CD4-positive, alpha-beta T cell treated with Interleukin-4 for 1 hour (primary cell): ENCODE measurements around the gene KCNH3.
"Not testable (repeated sequence)": the region's sequence is repeated elsewhere in the genome, so short reads cannot be mapped to it uniquely, and the experiment has no call there.

Source experiments
- DNase-seq, 2 donors: peaks; one replicate each; pipeline ENCODE4 v3.0.0-alpha.2; 2020 to 2022

The KCNH3 gene

DNA sequence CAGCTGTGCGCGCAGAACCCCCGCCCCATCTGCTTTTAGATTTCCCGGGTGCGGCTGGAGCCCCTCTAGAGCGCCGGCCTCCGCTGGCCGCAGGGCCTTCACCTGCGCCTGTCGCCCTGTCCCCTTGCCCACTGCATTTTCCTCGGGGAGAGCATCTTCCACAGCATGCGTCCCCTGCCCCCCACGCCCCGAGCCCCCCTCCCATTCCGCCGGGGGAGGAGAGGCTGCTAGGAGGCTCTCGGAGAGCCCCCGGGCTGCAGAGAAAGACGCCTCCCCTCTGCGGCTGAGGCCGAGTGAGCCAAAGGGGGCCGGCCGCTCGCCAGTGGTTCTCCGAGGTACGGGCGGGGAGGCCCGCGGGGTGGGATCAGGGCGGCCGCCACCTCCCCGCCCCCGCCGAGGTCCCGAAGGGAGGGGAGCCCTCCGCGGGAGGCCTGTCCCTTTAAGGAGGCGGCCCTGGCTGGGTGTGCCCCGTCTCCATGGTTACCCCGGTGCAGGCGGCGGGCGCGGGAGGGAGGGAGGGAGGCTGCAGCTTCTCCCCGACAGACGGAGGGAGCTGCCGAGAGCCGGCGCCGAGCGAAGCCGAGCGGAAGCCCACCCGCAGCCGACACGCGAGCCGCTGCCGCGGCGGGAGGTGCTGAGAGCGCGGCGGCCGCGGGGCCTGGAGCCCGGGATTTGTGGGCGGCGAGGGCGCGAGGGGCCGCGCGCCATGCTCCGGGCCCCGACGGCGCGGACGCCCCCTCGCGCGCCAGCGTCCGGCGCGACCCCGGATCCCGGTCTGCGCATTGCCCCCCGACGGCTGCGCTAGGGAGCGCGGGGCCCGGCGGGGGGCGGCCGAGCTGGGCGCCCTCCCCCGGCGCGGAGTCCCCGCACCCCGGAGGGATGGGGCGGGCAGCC lies at the start of gene KCNH3:
Gene KCNH3 (plus strand): TSS at position 521 of the 894 bp plus-strand sequence. CDS start 387 bp downstream, outside the sequence.
- DNase-seq: peak; percentile 92 to 93

GRCh38 chr12:49489154-49489553 lies 49.7 kb upstream of the KCNH3 start:
- no peak for DNase-seq

GRCh38 chr12:49489720-49490119 lies 49.1 kb upstream of the KCNH3 start:
- DNase-seq: no peak

- DNase-seq: no peak
Measured at GRCh38 chr12:49491823-49492222, 47.0 kb upstream of the KCNH3 start.

- no peak for DNase-seq
Measured at GRCh38 chr12:49493900-49494299, 44.9 kb upstream of the KCNH3 start.

- no peak for DNase-seq
Measured at GRCh38 chr12:49496417-49497360, 42.1 kb upstream of the KCNH3 start.

DNA sequence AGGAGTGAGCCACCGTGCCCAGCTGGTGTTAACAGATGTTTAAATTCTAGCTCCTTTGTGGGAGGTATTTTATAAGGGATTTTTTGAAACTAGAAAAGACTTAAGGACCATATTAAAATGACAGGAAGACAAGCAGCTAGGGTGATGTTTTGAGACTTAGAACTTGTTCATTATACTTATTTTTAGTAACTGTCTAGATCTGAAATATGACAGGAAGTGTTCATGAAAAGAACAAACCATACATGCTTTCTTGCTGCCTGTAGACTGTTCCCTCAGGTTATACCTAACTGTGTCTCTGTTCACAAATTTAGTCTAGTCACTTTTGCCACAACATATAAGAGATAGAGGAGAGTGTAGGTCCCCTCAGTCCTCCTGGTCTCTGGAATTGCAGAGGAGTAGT lies 36.9 kb upstream of the KCNH3 start:
- DNase-seq: no peak

- no peak for DNase-seq
Measured at GRCh38 chr12:49502590-49502989, 36.2 kb upstream of the KCNH3 start.

GRCh38 chr12:49503674-49504180 lies 35.1 kb upstream of the KCNH3 start:
- DNase-seq: no peak

DNA sequence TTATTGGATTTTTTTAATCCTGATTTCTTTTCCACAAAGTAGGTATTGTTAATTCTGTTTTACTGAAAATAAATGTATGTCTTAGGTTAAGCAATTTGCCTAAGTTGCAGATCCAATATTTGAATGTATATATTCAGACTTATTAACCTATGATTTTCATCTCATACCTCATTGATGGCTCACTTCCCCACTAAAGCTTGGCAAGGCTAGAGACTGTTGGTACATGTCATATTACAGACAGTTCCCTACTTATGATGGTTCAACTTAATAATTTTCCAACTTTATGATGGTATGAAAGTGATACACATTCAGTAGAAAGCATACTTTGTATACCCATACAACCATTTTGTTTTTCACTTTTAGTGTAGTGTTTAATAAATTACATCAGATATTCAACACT lies 33.2 kb upstream of the KCNH3 start:
- no peak for DNase-seq

- DNase-seq: no peak
Measured at GRCh38 chr12:49507139-49507538, 31.7 kb upstream of the KCNH3 start.

DNA sequence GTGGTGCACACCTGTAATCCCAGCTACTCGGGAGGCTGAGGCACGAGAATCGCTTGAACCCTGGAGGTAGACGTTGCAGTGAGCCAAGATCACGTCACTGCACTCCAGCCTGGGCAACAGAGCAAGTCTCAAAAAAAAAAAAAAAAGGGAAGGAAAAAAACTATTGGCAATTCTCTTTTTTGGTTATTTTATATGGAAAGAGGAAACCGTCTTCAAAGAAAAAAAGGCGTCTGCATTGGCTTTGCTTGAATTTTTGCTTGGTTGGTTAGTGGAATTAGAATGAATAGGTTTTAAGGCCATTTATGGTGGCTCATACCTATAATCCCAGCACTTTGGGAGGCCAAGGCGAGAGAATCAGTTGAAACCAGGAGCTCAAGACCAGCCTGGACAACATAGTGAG lies 29.1 kb upstream of the KCNH3 start:
- not testable (repeated sequence) for DNase-seq

DNA sequence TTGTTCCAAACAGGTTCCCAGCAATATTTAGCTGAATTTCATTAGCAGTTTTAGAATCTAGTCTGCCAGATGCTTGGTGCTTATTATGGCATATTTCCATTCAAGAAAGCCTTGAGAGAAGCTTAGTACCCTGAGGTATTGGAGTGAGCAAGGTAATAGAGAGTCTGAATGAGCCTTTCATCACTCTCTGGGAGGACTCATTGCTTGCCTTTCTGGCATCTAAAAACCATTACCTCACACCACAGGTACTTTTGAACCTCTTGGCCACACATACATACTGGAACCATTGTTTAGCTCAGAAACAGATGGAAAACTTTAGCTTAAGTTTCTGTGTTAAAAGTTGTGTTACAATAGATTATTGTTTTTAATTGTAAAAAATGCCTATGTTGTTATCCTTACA lies 27.4 kb upstream of the KCNH3 start:
- DNase-seq: no peak

GRCh38 chr12:49512546-49512945 lies 26.3 kb upstream of the KCNH3 start:
- DNase-seq: no peak

DNA sequence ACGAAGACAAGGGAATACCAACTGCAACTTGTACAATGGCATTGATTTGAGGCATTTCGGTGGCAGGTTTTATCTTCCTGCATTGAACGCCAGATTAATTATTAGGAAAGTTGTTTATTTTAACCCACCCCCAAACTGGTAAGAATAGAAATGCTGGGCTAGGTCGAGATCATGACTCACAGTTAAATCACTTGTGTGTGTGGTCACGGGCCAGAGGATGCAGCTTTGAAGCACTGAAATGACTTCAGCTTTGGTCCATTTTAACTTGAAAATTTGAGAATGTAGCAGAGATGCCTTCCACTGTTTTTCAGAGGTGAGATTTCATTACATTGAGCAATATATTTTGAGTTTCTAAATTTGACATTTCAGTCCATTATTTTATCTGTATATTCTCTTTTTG lies 23.6 kb upstream of the KCNH3 start:
- DNase-seq: no peak

DNA sequence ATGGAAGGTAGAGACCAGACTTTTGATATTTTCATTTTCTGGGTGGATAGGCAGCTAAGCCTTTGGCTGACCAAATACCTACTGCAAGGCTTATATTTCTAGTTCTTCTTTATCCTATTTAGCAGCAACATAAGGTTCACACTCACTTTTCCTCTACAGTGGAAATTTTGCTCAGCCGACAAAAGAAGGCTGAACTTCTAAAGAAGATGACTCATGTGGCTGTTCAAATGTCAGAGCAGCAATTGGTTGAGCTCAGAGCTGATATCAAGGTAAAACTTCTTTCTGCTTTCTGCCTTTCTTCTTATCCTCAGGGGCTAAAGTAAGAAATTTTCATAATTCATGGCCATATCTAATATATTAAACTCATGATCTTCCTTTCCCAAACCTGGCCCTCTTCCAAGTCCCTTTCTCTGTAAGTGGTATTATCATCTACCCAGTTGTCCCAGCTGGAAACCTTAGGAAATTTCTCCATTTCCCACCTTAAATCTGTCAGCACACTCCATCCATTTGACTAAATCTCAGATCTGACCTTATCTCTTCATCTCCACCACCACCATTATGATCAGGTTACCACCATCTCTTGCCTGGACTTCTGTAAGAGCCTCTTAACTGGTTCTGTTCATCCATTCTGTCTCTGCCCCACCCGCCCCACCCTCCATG lies 19.8 kb upstream of the KCNH3 start:
- no peak for DNase-seq

DNA sequence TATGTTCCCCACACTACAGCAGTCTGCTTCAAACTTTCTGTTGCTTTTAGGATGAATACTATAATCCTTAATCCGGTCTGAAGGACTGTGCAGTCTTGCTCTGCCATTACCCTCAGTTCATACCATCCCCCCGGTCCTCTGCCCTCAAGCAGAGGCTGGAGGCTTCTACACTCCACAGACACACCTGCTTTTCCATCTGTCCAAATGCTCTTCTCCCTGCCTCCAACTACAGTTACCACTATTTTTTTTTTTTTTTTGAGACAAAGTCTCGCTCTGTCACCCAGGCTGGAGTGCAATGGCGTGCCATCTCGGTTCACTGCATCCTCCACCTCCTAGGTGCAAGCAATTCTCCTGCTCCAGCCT lies 19.3 kb upstream of the KCNH3 start:
- DNase-seq: no peak

DNA sequence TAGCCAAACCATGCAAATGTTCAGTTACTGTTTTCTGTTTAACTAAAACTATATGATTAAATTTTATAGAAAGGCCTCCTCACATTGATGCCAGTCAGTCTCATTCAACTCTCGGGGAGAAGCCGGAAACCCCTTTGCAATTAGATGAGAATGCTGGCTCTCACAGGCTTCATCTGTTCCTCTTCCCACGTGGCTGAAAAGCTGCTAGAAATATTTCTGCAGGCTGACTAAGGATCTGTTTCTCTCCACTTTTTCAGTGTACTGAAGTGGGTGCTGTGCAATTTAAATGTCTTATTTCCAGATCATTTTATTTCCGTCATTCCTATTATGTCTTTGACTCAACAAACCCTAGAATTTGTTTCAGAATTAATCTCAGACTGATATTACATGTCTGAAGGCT lies 17.4 kb upstream of the KCNH3 start:
- DNase-seq: no peak

DNA sequence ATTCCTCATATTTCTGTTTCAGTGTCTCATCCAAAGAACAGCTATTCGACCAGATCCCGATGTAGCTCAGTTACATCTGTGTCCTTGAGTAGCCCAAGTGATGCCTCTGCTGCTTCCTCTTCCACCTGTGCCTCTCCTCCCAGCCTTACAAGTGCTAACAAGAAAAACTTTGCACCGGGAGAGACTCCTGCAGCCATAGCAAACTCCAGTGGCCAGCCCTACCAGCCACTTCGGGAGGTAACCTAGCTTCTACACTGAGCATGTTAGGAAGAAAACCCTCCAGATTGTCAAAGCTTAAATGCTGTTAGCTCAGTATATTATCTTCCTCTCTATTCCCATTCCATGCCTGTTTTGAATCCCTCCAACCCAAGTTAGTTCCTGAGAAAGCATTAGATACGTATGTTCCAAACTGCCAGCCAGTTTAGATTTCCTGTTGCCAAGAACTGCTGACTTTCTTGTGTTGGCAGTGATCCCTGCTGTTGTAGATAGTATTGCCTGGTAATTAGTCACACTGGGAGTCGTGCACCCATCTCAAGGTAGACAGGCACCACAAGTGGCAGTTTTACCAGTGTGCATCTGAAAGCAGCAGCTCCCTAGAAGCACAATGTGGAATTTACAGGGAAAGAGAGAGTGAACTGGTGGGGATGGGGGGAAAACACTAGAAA lies 14.0 kb upstream of the KCNH3 start:
- DNase-seq: no peak

- no peak for DNase-seq
Measured at GRCh38 chr12:49525942-49526341, 12.9 kb upstream of the KCNH3 start.

DNA sequence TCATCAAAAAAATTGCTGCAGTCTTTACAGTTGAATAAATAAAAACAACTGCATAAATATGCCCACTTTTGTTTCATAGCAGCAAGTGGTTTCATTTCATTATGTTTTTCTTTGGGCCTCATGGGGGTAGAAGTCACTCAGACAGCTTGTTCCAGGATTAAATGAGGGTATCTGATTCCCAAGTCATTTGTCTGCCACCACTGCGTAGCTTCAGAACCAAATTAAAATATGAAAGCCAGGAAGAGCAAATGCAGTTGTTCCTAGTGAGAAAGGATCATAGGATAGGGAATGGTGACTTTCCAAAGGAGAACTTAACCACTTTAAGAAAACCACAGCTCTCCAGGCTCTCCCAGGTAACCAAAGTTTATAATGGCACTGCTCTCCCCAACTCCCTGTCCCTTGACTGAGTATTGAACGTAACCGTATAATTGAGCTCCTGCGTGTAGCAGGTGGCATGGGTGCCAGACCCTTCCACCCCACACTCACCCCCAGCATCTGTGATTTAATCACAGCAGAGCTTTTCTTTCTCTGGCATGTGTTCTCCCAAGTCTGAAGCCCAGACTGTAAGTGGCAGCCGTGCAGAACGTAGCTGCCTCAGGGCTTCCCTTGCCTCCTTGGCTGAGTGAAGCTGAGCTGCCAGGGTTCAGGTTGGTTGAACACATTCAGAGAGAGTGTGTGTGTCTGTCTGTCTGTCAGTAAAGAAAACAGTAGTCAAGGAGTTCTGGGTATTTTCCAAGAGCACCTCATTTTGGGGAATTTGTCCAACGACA lies 11.3 kb upstream of the KCNH3 start:
- DNase-seq: no peak

GRCh38 chr12:49529414-49529813 lies 9.4 kb upstream of the KCNH3 start:
- no peak for DNase-seq
